GM12801 (cell line): ENCODE data around the gene KRTAP5-11.

ENCODE experiments used
- CTCF ChIP-seq: IDR thresholded peaks from one replicate; pipeline ENCODE4 v1.5.1; 2011; ENCODE audit warnings: control low read depth; ENCODE audit not compliant: insufficient read length; ENCODE audit errors: extremely low read depth

Gene KRTAP5-11

GRCh38 chr11:71568704-71569349, 13.8 kb downstream of the KRTAP5-11 start:
- TF ChIP-seq CTCF: no peak

- TF ChIP-seq CTCF: no peak
Measured at GRCh38 chr11:71566081-71566620, 16.5 kb downstream of the KRTAP5-11 start.

- TF ChIP-seq CTCF: no peak
Measured at GRCh38 chr11:71565263-71565662, 17.4 kb downstream of the KRTAP5-11 start, which contains the start of gene KRTAP5-10. Gene KRTAP5-10 (plus strand): TSS chr11:71565563. CDS start chr11:71565588, 25 bp downstream.

GRCh38 chr11:71564430-71564829, 18.2 kb downstream of the KRTAP5-11 start:
- TF ChIP-seq CTCF: no peak

GRCh38 chr11:71563406-71563805, 19.3 kb downstream of the KRTAP5-11 start:
- TF ChIP-seq CTCF: no peak

GRCh38 chr11:71562120-71562519, 20.6 kb downstream of the KRTAP5-11 start:
- no peak for TF ChIP-seq CTCF

- TF ChIP-seq CTCF: no peak
Measured at GRCh38 chr11:71558996-71559395, 23.7 kb downstream of the KRTAP5-11 start.

- TF ChIP-seq CTCF: no peak
Measured at GRCh38 chr11:71557257-71557656, 25.4 kb downstream of the KRTAP5-11 start.
